AG04450 (cell line): Measurements from ENCODE around the gene FGF6. TPM values are rescaled to one million over a fixed set of nuclear protein-coding genes. Genes with fewer than 3 reads are reported as not detected.

ENCODE experiments used
- CTCF ChIA-PET: fragments of 300-600, 350-600 bp; formaldehyde crosslinking; extraction: SDS; loops from one replicate; lab custom pipeline; 2022; ENCODE audit warnings: antibody characterized with exemption, inconsistent platforms; lab: Charles Lee
- POLR2A ChIA-PET: fragments of 350-600 bp; formaldehyde crosslinking; extraction: SDS; loops from one replicate; lab custom pipeline; 2021; ENCODE audit warnings: antibody characterized with exemption, inconsistent platforms; lab: Yijun Ruan, JAX
- DNase-seq: peaks from one replicate; pipeline ENCODE4 v3.0.0-alpha.2; 2011; ENCODE audit warnings: low read depth, low spot score
- H3K27ac ChIP-seq: one replicate; pipeline ENCODE4 v1.5.1; 2012; ENCODE audit warnings: low read depth, low read length, control low read depth
- H3K27me3 ChIP-seq: one replicate; pipeline ENCODE4 v1.6.0; 2012; ENCODE audit warnings: low read length; ENCODE audit not compliant: control insufficient read depth, insufficient read depth
- H3K4me3 ChIP-seq: 2 replicates; pipeline ENCODE4 v1.5.1; 2011; ENCODE audit warnings: mild to moderate bottlenecking, low read depth, low read length, control low read depth
- H3K9me3 ChIP-seq: 2 replicates; pipeline ENCODE4 v1.5.1; 2012; ENCODE audit warnings: low read length; ENCODE audit not compliant: control insufficient read depth, insufficient read depth
- polyA plus RNA-seq: library from polyadenylated mRNA; depleted of rRNA; stranded (reverse); fragments of >200 nt; gene quantifications from 2 replicates; pipeline ENCODE4 v1.2.3, GENCODE V29; 2011
- TF ChIP-seq, protein P1 (sequence below): IDR thresholded peaks from 2 replicates; pipeline ENCODE4 v1.5.1; 2011; ENCODE audit warnings: low read depth, low read length, control low read depth, inconsistent platforms

Gene FGF6
- polyA plus RNA-seq, 1 experiment, result not detected

DNA sequence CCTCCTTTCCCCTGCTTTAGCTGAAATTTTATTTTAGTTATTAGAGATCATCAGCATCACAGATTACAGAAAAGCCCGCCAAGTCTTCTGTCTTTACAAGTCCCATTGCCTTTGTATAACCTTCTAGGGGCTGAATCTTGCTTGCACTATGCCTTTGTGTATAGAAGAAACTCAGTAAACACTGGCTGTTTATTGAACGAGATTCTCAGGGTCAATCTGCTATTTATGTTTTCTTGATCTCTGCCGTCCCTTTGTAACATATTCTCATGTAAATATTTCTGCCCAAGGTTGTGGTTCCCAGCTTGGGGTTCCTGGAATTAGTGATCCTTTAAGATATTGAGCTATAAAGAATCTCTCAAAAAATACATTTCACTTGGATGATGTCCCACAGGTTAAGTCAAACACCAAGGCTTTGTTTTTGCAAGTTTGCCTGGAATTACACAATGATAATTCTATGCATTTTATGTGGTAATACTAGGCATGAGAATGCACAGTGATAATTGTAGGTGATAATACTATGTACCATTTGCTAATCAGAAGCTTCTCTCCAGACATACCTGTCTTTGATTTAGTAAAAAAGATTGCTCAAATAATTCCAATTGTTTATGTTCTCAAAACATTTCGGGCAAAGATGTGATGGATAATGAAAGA is 40.6 kb upstream of the FGF6 start:
- CTCF ChIA-PET, result no interaction called here
- POLR2A ChIA-PET, result no interaction called here
- TF ChIP-seq, protein P1, sequence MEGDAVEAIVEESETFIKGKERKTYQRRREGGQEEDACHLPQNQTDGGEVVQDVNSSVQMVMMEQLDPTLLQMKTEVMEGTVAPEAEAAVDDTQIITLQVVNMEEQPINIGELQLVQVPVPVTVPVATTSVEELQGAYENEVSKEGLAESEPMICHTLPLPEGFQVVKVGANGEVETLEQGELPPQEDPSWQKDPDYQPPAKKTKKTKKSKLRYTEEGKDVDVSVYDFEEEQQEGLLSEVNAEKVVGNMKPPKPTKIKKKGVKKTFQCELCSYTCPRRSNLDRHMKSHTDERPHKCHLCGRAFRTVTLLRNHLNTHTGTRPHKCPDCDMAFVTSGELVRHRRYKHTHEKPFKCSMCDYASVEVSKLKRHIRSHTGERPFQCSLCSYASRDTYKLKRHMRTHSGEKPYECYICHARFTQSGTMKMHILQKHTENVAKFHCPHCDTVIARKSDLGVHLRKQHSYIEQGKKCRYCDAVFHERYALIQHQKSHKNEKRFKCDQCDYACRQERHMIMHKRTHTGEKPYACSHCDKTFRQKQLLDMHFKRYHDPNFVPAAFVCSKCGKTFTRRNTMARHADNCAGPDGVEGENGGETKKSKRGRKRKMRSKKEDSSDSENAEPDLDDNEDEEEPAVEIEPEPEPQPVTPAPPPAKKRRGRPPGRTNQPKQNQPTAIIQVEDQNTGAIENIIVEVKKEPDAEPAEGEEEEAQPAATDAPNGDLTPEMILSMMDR, result no peak
- DNase-seq, result no peak
- no peak overlapping the region for H3K4me3 ChIP-seq
- H3K27me3 ChIP-seq, result no peaks in the 10 kb centered on the region
- H3K9me3 ChIP-seq, result no peaks in the 10 kb centered on the region
- no peak overlapping the region for H3K27ac ChIP-seq

DNA sequence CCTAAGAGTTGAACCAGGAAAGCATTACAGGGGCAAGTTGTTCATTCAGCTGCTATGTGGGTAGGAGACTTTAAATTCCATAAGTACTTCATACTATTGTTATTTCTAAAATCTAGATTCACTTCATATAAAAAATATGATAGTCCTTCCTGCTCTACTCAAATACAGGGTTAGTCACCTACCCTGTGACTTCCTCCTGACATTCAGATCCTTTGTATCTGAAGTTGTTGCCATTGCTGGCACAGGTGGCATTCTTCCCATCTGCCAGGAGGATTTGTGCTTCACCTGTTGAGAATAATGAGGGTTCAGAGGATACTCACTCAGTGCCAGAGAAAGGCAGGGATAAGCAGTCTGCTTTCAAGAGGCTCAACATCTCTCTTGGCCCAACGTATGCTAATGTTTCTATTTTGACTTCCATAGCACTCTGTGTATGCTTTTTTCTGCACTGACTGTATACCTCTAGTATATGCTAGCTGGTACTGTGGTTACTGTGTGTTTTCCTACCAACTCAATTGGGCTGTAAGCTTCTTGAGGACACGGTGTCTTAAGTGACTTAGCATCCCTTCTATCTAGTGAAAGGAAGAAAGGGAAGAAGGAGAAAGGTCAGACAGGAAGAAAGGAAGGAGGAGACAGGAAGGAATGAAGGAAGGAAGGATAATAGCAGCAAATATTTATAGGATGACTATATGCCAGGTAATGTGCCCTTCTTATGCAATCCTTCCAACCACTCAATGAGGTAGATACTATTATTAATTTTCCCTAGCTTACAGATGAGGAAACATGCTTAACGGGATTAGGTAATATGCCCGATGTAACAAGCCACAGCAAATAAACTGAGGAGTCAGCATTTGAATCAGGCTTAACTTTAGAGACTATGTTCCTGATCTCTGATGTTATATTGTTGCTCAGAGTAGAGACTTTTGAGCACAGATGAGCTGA is 38.5 kb upstream of the FGF6 start:
- DNase-seq, result no peak
- H3K4me3 ChIP-seq, result no peak overlapping the region
- POLR2A ChIA-PET, result no interaction called here
- TF ChIP-seq, protein P1, result no peak
- H3K27me3 ChIP-seq, result no peaks in the 10 kb centered on the region
- H3K27ac ChIP-seq, result no peak overlapping the region
- H3K9me3 ChIP-seq, result no peaks in the 10 kb centered on the region
- CTCF ChIA-PET, result no interaction called here

DNA sequence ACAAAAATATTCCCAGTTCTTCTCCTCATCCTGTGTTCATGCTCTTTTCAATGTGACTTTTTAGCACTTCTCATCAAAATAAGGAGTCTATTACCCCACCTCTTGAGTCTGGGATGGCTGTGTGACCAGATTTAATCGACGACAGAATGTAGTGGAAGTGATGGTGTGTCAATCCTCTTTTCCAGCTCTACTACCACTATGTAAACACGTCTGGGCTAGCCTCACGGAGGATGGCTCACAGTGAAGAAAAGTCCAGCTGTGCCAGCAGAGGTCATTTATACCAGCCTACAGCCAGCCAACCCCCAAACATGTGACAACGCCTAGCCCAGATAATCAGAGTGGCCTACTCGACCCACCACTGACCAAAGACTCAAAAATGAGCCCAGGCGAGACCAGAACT is 37.3 kb upstream of the FGF6 start:
- H3K9me3 ChIP-seq, result no peaks in the 10 kb centered on the region
- H3K4me3 ChIP-seq, result no peak overlapping the region
- CTCF ChIA-PET, result no interaction called here
- POLR2A ChIA-PET, result no interaction called here
- TF ChIP-seq, protein P1, result no peak
- H3K27ac ChIP-seq, result no peak overlapping the region
- no peaks in the 10 kb centered on the region for H3K27me3 ChIP-seq
- no peak for DNase-seq

DNA sequence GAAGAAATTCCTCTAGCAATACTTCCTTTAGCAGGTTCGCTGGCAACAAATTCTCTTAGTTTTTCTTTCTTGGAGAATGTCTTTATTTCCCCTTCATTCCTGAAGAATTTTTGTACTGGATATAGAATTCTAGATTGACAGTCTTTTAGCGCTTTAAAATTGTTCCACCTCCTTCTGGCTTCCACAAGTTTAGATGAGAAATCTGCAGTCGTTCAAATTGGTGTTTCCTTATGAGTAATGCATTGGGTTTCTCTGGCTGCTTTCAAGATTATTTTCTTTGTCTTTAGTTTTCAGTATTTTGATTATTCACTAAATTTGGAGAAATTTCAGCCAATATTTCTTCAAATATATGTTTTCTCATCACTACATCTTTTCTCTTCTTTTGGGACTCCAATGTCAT is 33.3 kb upstream of the FGF6 start:
- no peak overlapping the region for H3K4me3 ChIP-seq

More for the DNA sequence above, 33.3 kb upstream of the FGF6 start:
- ChIA-PET POLR2A (no interaction called here), CTCF (no interaction called here)
- H3K9me3 ChIP-seq, result no peaks in the 10 kb centered on the region
- H3K27ac ChIP-seq, result no peak overlapping the region
- DNase-seq, result no peak
- TF ChIP-seq, protein P1, result no peak
- H3K27me3 ChIP-seq, result peaks cover 2% of the 10 kb centered on the region
